ENCODE results near the gene RSPH6A.

RSPH6A gene

GRCh38 chr19:45784096-45784495, 31.0 kb downstream of the RSPH6A start:
- no peak for DNase-seq (ENCODE audit: extremely low read depth, insufficient read length)

DNA sequence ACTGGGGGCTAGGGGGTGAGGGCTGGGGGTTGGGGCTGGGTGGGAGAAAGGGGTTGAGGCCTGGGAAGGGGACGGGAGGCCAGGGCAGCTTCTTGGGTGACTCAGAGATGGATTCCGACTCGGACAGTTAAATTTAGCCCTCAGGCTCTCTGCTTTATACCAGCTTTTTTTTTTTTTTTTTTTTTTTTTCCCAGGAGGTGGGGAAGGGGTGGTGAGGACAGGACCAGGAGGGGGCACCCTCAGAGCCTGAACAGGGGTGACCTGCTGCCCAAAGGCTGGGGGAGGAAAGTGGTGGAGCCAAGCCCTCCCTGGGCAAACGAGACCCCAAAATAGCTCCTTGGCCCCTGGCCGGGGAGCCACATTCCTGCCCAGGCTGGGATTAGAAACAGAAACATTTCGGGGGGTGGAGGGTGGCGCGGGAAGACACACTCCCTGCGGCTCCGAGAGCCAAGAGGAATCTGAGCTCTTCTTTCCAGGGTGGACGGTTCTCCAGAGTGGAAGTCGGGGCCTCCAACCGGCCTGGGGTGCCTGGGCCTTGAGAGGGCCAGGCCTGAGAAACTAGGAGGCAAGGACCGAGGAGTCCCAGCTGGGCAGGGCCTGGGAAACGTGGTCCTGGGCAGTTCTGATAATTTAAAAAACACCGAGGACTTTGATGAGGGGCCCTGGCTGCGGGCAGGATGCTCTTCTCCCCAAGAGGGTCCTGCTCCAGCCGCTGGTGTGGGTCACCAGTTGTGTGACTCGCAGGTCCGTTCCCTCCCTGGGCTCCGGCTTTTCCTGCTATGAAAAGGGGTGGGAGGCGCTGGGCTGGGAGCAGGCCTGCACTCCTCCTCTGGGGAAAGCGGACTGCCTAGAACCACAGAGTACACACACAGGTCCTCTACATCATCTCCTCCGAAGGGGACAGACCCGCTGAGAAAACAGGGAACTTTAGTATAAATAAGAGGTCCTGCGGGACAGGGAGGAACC, 32.0 kb downstream of the RSPH6A start:
- Histone ChIP-seq H3K27me3 (replicated peaks; ENCODE audit: control insufficient read depth, insufficient read depth, low read length) (no peaks in the 10 kb centered on the region), H3K4me3 (replicated peaks; ENCODE audit: low read depth, low read length) (no peak overlapping the region), H3K36me3 (ENCODE audit: control insufficient read depth, insufficient read depth, low read length) (peaks cover 22% of the 10 kb centered on the region)
- no peak for TF ChIP-seq CTCF (IDR thresholded peaks at IDR 0.05; ENCODE audit: insufficient read depth, low read length, poor library complexity, severe bottlenecking)
- DNase-seq (ENCODE audit: extremely low read depth, insufficient read length): no peak

More at GRCh38 chr19:45784096-45784495, 31.0 kb downstream of the RSPH6A start:
- H3K4me3 ChIP-seq (replicated peaks; ENCODE audit: low read depth, low read length): no peak overlapping the region
- H3K27me3 ChIP-seq (replicated peaks; ENCODE audit: control insufficient read depth, insufficient read depth, low read length): no peaks in the 10 kb centered on the region
- no peak for TF ChIP-seq CTCF (IDR thresholded peaks at IDR 0.05; ENCODE audit: insufficient read depth, low read length, poor library complexity, severe bottlenecking)
- H3K36me3 ChIP-seq (ENCODE audit: control insufficient read depth, insufficient read depth, low read length): peaks cover 26% of the 10 kb centered on the region

DNA sequence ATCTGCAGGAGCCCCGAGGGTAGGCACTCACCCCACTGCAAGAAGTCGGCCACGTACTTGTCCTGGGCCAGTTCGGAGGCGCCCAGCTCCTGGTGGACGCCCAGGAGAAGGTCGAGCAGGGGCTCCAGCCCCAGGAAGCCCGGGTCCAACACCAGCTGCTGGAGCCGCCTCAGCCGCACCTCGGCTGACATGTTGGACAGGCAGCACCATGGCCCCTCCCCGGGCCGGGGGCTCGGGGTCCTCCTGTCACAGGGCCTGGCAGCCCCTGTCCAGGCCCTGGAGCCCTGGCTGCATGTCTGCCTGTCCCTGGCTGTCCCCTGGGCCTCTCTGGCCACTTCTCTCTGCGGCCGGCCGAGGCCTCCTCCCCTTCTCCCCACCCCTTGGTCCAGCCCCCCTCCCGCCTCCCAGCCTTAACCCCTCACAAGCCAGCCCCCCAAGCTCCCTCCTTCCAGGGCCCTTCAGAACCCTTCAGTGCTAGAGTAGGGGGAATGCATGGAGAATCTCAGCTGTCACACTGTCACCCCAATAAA, 32.9 kb downstream of the RSPH6A start, which contains the start of gene DMPK:
Gene DMPK (minus strand): TSS at position 329 of the 530 bp plus-strand sequence. CDS start 138 bp downstream, at position 191.
- H3K36me3 ChIP-seq (ENCODE audit: control insufficient read depth, insufficient read depth, low read length): peaks cover 25% of the 10 kb centered on the region
- no peak within 1 kb of the TSS for H3K4me3 ChIP-seq (replicated peaks; ENCODE audit: low read depth, low read length)
- no peaks in the 10 kb centered on the region for H3K27me3 ChIP-seq (replicated peaks; ENCODE audit: control insufficient read depth, insufficient read depth, low read length)
- no peak for TF ChIP-seq CTCF (IDR thresholded peaks at IDR 0.05; ENCODE audit: insufficient read depth, low read length, poor library complexity, severe bottlenecking)
- DNase-seq (ENCODE audit: extremely low read depth, insufficient read length): no peak

DNA sequence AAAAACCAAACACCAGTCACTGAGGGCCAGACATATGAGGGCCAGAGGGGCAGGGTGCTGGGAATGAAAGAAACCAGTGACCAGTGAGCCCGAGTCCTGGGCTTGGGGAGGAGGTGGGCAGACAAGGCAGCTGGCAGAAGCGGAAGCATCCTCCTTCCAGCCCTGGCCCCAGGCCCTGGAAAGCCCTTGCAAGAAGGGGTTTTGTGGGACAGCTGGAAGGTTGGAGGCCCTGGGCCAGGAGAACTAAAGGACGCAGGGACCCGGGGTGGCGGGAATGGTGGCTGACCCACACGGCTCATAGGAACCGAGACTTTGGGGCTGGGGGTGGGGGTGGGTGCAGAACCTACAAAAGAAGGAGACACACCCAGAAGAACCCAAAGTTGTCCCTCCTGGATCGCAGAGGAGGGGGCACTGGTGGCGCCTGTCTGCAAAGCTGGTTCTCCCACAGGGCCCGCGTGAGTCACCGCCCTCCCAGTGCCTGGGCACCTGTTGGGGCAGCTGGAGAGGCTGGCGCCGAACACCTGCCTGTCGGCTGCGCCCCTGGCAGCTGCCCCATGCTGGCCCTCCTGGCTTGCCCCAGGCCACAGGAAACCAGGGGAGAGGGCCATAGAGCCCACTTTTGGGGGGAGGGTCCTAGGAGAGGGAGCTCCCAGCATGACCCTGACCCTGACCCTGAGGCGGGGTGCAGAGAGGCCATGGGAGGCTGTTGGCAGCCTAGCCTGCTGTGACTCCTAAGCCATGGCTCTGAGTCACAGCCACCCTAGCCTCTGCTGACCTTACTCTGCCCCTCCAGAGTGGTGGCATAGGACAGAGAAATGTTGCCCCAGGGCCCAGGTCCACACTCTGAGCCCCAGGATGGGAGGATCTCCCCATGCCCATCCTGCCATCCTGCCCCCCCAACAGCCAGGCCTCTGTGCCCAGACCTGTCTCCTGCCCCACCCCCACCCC, 33.6 kb downstream of the RSPH6A start:
- DNase-seq (ENCODE audit: extremely low read depth, insufficient read length): no peak
- no peak for TF ChIP-seq CTCF (IDR thresholded peaks at IDR 0.05; ENCODE audit: insufficient read depth, low read length, poor library complexity, severe bottlenecking)
- Histone ChIP-seq H3K27me3 (replicated peaks; ENCODE audit: control insufficient read depth, insufficient read depth, low read length) (no peaks in the 10 kb centered on the region), H3K4me3 (replicated peaks; ENCODE audit: low read depth, low read length) (no peak overlapping the region), H3K36me3 (ENCODE audit: control insufficient read depth, insufficient read depth, low read length) (peaks cover 21% of the 10 kb centered on the region)

- no peak for DNase-seq (ENCODE audit: extremely low read depth, insufficient read length)
- H3K4me3 ChIP-seq (replicated peaks; ENCODE audit: low read depth, low read length): no peak overlapping the region
Observed at GRCh38 chr19:45780448-45781213, 34.5 kb downstream of the RSPH6A start.

More at GRCh38 chr19:45780448-45781213, 34.5 kb downstream of the RSPH6A start:
- Histone ChIP-seq H3K27me3 (replicated peaks; ENCODE audit: control insufficient read depth, insufficient read depth, low read length) (no peaks in the 10 kb centered on the region), H3K36me3 (ENCODE audit: control insufficient read depth, insufficient read depth, low read length) (peaks cover 18% of the 10 kb centered on the region)
- TF ChIP-seq CTCF (IDR thresholded peaks at IDR 0.05; ENCODE audit: insufficient read depth, low read length, poor library complexity, severe bottlenecking): no peak

All from GM06990 (cell line).